ENCODE results near the gene TCAIM. TPM values are rescaled to one million over a fixed set of nuclear protein-coding genes. Genes with fewer than 3 reads are reported as not detected.
A peak's percentile ranks its signal among the peaks of the same experiment; 100 is the strongest.

TCAIM gene
- total and polyA plus RNA-seq, 9 of the 15 experiments (the other 6 are each of a cell fraction or from before 2014, with no cell fraction given), result 19.7 to 53.3 (median 36.9) TPM

DNA sequence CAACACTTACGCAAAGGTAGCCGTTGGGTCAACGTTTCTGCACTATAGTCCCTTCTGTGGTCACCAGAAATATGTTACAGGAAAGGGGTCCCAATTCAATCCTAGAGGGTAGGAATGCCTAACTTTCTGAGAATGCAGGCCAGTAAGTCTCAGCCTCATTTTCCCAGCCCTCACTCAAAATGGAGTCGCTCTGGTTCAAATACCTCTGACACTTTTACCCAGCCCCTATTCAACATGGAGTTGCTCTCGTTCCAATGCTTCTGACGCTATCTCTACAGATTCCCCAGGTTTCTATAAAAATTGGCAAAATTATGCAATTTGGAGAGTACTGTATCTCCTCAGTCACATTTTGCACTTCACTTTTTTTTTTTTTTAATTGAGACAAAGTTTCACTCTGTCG lies 99.2 kb downstream of the TCAIM start (continued):
- TF ChIP-seq ZNF274 (IDR thresholded peaks at IDR 0.05; ENCODE audit: borderline replicate concordance, low read depth, low read length) (no peak), PTTG1 (tag; IDR thresholded peaks at IDR 0.05; ENCODE audit: low read depth) (peak; percentile 92), ZNF239 (CRISPR knock-in tag; IDR thresholded peaks at IDR 0.05) (peak; percentile 84), ZBTB17 (CRISPR knock-in tag; IDR thresholded peaks at IDR 0.05) (peak; percentile 85), ZNF431 (CRISPR knock-in tag; IDR thresholded peaks at IDR 0.05) (no peak), NRF1 (conservative IDR thresholded peaks at IDR 0.05 in 1 of 2, IDR thresholded peaks at IDR 0.05 in 1 of 2) (no peak), ZNF146 (CRISPR knock-in tag; IDR thresholded peaks at IDR 0.05; ENCODE audit: unreplicated experiment) (no peak), GATA2 (CRISPR knock-in tag; IDR thresholded peaks at IDR 0.05) (no peak), CREBBP (IDR thresholded peaks at IDR 0.05; ENCODE audit: low read depth, low read length) (no peak), RBFOX2 (IDR thresholded peaks at IDR 0.05; ENCODE audit: low read depth, low read length) (no peak), OTX1 (CRISPR knock-in tag; IDR thresholded peaks at IDR 0.05) (0 out of 2 replicates have a peak, but pooled peaks have one; percentile 45), RBBP5 (IDR thresholded peaks at IDR 0.05; ENCODE audit: borderline replicate concordance, insufficient read depth, low read length, poor library complexity, severe bottlenecking) (no peak), ZNF408 (CRISPR knock-in tag; IDR thresholded peaks at IDR 0.05; ENCODE audit: low read depth) (no peak)
- TF ChIP-seq, protein P1, sequence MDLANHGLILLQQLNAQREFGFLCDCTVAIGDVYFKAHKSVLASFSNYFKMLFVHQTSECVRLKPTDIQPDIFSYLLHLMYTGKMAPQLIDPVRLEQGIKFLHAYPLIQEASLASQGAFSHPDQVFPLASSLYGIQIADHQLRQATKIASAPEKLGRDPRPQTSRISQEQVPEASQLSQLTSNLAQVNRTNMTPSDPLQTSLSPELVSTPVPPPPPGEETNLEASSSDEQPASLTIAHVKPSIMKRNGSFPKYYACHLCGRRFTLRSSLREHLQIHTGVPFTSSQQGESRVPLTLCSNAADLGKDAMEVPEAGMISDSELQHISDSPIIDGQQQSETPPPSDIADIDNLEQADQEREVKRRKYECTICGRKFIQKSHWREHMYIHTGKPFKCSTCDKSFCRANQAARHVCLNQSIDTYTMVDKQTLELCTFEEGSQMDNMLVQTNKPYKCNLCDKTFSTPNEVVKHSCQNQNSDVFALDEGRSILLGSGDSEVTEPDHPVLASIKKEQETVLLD (IDR thresholded peaks at IDR 0.05), result 0 out of 2 replicates have a peak, but pooled peaks have one; percentile 27
- TF ChIP-seq, protein P2, sequence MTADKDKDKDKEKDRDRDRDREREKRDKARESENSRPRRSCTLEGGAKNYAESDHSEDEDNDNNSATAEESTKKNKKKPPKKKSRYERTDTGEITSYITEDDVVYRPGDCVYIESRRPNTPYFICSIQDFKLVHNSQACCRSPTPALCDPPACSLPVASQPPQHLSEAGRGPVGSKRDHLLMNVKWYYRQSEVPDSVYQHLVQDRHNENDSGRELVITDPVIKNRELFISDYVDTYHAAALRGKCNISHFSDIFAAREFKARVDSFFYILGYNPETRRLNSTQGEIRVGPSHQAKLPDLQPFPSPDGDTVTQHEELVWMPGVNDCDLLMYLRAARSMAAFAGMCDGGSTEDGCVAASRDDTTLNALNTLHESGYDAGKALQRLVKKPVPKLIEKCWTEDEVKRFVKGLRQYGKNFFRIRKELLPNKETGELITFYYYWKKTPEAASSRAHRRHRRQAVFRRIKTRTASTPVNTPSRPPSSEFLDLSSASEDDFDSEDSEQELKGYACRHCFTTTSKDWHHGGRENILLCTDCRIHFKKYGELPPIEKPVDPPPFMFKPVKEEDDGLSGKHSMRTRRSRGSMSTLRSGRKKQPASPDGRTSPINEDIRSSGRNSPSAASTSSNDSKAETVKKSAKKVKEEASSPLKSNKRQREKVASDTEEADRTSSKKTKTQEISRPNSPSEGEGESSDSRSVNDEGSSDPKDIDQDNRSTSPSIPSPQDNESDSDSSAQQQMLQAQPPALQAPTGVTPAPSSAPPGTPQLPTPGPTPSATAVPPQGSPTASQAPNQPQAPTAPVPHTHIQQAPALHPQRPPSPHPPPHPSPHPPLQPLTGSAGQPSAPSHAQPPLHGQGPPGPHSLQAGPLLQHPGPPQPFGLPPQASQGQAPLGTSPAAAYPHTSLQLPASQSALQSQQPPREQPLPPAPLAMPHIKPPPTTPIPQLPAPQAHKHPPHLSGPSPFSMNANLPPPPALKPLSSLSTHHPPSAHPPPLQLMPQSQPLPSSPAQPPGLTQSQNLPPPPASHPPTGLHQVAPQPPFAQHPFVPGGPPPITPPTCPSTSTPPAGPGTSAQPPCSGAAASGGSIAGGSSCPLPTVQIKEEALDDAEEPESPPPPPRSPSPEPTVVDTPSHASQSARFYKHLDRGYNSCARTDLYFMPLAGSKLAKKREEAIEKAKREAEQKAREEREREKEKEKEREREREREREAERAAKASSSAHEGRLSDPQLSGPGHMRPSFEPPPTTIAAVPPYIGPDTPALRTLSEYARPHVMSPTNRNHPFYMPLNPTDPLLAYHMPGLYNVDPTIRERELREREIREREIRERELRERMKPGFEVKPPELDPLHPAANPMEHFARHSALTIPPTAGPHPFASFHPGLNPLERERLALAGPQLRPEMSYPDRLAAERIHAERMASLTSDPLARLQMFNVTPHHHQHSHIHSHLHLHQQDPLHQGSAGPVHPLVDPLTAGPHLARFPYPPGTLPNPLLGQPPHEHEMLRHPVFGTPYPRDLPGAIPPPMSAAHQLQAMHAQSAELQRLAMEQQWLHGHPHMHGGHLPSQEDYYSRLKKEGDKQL (CRISPR knock-in tag; IDR thresholded peaks at IDR 0.05; ENCODE audit: borderline replicate concordance), result no peak
- TF ChIP-seq, protein P3, sequence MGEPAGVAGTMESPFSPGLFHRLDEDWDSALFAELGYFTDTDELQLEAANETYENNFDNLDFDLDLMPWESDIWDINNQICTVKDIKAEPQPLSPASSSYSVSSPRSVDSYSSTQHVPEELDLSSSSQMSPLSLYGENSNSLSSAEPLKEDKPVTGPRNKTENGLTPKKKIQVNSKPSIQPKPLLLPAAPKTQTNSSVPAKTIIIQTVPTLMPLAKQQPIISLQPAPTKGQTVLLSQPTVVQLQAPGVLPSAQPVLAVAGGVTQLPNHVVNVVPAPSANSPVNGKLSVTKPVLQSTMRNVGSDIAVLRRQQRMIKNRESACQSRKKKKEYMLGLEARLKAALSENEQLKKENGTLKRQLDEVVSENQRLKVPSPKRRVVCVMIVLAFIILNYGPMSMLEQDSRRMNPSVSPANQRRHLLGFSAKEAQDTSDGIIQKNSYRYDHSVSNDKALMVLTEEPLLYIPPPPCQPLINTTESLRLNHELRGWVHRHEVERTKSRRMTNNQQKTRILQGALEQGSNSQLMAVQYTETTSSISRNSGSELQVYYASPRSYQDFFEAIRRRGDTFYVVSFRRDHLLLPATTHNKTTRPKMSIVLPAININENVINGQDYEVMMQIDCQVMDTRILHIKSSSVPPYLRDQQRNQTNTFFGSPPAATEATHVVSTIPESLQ (CRISPR knock-in tag; IDR thresholded peaks at IDR 0.05), result no peak
- TF ChIP-seq, protein P4, sequence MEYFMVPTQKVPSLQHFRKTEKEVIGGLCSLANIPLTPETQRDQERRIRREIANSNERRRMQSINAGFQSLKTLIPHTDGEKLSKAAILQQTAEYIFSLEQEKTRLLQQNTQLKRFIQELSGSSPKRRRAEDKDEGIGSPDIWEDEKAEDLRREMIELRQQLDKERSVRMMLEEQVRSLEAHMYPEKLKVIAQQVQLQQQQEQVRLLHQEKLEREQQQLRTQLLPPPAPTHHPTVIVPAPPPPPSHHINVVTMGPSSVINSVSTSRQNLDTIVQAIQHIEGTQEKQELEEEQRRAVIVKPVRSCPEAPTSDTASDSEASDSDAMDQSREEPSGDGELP (CRISPR knock-in tag; IDR thresholded peaks at IDR 0.05; ENCODE audit: borderline replicate concordance), result no peak
- TF ChIP-seq, protein P5, sequence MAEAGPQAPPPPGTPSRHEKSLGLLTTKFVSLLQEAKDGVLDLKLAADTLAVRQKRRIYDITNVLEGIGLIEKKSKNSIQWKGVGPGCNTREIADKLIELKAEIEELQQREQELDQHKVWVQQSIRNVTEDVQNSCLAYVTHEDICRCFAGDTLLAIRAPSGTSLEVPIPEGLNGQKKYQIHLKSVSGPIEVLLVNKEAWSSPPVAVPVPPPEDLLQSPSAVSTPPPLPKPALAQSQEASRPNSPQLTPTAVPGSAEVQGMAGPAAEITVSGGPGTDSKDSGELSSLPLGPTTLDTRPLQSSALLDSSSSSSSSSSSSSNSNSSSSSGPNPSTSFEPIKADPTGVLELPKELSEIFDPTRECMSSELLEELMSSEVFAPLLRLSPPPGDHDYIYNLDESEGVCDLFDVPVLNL (CRISPR knock-in tag; IDR thresholded peaks at IDR 0.05; ENCODE audit: low read depth), result no peak

Measured in K562 (cell line).